Neural crest cell (in vitro differentiated cells): ENCODE results near the gene NHEJ1. TPM values are rescaled to one million over a fixed set of nuclear protein-coding genes. Genes with fewer than 3 reads are reported as not detected.
A peak's percentile ranks its signal among the peaks of the same experiment; 100 is the strongest.

Experiments
- DNase-seq: peaks from one replicate; pipeline ENCODE4 v3.0.0; 2021; ENCODE audit warnings: low read depth, mixed read lengths, low spot score
- H3K27ac Mint-ChIP-seq: one replicate; pipeline ENCODE4 v1.8.0; 2021; ENCODE audit warnings: mild to moderate bottlenecking, mixed read lengths; ENCODE audit not compliant: unreplicated experiment
- H3K27me3 Mint-ChIP-seq: 2 replicates; pipeline ENCODE4 v1.8.0; 2021; ENCODE audit warnings: low read depth, mild to moderate bottlenecking, mixed read lengths
- H3K36me3 Mint-ChIP-seq: 2 replicates; pipeline ENCODE4 v1.8.0; 2021; ENCODE audit warnings: low read depth, mild to moderate bottlenecking, mixed read lengths
- H3K4me1 Mint-ChIP-seq: 2 replicates; pipeline ENCODE4 v1.8.0; 2021; ENCODE audit warnings: mixed read lengths
- H3K4me3 Mint-ChIP-seq: one replicate; pipeline ENCODE4 v1.8.0; 2021; ENCODE audit warnings: mild to moderate bottlenecking, mixed read lengths
- H3K9me3 Mint-ChIP-seq: 2 replicates; pipeline ENCODE4 v1.8.0; 2021; ENCODE audit warnings: mixed read lengths
- total RNA-seq: library from RNA; stranded (reverse); gene quantifications from 2 replicates; pipeline ENCODE4 v1.2.1, GENCODE V29; 2021
- TF ChIP-seq, protein P1 (sequence below): fragments of 200-600 bp; sonication (generic); conservative IDR thresholded peaks from 2 replicates; pipeline ENCODE4 v1.5.0; 2021; ENCODE audit warnings: antibody characterized with exemption, mild to moderate bottlenecking

NHEJ1 gene
- total RNA-seq, 1 donor from 2014 or later = 26.8 TPM

- no peaks in the 10 kb centered on the region for H3K9me3 Mint-ChIP-seq
- no peaks in the 10 kb centered on the region for H3K36me3 Mint-ChIP-seq
- H3K4me1 Mint-ChIP-seq = peaks cover 11% of the 10 kb centered on the region
- TF ChIP-seq, protein P1, sequence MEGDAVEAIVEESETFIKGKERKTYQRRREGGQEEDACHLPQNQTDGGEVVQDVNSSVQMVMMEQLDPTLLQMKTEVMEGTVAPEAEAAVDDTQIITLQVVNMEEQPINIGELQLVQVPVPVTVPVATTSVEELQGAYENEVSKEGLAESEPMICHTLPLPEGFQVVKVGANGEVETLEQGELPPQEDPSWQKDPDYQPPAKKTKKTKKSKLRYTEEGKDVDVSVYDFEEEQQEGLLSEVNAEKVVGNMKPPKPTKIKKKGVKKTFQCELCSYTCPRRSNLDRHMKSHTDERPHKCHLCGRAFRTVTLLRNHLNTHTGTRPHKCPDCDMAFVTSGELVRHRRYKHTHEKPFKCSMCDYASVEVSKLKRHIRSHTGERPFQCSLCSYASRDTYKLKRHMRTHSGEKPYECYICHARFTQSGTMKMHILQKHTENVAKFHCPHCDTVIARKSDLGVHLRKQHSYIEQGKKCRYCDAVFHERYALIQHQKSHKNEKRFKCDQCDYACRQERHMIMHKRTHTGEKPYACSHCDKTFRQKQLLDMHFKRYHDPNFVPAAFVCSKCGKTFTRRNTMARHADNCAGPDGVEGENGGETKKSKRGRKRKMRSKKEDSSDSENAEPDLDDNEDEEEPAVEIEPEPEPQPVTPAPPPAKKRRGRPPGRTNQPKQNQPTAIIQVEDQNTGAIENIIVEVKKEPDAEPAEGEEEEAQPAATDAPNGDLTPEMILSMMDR = no peak
- H3K4me3 Mint-ChIP-seq = no peak overlapping the region
- no peak for DNase-seq
- H3K27ac Mint-ChIP-seq = no peak overlapping the region
- H3K27me3 Mint-ChIP-seq = peaks cover 94% of the 10 kb centered on the region
These were observed 117.9 kb downstream of the NHEJ1 start for GRCh38 chr2:219042750-219043149.

DNA sequence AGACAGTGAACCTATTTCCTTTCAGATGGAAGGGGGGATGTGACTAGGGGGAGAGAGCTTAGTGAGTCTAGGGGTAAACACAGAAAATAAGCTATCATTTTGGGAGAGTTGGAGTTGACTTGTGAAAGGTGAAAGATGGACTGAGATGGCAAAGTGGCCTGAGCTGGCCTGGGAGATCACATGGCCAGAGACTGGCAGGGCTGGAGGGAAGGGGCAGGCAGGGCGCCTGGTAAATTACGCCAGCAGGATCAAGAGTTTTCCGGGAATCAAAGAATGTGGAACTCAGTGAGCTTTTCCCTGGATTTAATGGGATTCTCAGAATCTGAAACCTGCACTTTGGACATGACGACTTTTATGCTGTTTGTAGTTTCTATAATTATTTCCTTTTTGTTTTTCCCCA, 118.5 kb downstream of the NHEJ1 start:
- no peak for DNase-seq
- Mint-ChIP-seq H3K4me1 (peaks cover 11% of the 10 kb centered on the region), H3K36me3 (no peaks in the 10 kb centered on the region), H3K27ac (no peak overlapping the region), H3K4me3 (peak overlapping the region; percentile 41), H3K9me3 (no peaks in the 10 kb centered on the region), H3K27me3 (peaks cover 94% of the 10 kb centered on the region)
- TF ChIP-seq, protein P1 = no peak

DNA sequence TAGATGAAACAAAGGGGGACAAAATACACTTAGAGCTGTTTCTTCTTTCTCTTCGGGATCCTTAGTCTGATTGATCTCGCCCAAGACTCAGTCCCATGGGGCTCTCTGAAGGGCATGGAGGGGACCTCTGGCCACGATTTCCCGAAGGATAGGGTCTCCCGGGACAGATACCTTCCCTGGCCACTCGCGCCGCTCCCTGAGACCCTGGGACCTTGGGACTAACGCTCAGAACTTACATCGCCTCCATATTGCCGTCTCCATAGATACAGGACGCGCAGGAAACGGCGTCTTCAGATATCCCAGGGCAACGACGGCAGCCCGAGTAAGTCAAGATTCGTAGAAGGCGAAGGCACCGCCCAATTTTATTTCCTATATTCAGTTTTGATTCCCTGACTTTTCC, 119.4 kb downstream of the NHEJ1 start, which contains the start of gene CFAP65:
TSS of gene CFAP65 (minus strand) at position 265 of the 400 bp plus-strand sequence. CDS start 2,468 bp downstream, outside the sequence.
- peak within 1 kb of the TSS; percentile 87 for H3K4me3 Mint-ChIP-seq
- DNase-seq = peak; percentile 37

DNA sequence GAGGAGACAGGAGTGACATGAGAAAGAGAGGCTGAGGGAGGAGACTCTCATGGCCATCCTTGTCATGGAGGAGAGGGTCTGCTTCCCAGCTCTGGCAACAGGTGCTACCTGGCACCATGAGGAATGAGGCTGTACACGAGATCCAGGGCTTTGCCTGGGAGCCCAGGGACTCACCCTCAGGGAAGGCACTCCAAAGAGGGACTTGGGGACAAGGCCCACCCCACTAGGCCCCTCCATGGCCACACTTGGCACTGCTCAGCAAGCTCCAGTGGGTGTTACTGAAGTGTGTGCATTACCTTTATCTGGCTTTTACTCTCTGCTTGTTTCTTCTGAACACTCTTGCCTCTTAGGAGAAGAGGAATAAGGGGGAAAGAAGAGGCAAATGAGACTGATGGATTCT, 122.0 kb downstream of the NHEJ1 start:
- Mint-ChIP-seq H3K27me3 (peaks cover 98% of the 10 kb centered on the region), H3K27ac (no peak overlapping the region)

More for the DNA sequence above, 119.4 kb downstream of the NHEJ1 start, which contains the start of gene CFAP65:
- Mint-ChIP-seq H3K27ac (no peak within 1 kb of the TSS), H3K9me3 (no peaks in the 10 kb centered on the region), H3K36me3 (no peaks in the 10 kb centered on the region), H3K27me3 (peaks cover 94% of the 10 kb centered on the region), H3K4me1 (peaks cover 11% of the 10 kb centered on the region)
- TF ChIP-seq, protein P1 = no peak

GRCh38 chr2:219037783-219038499, 122.7 kb downstream of the NHEJ1 start:
- H3K4me3 Mint-ChIP-seq = no peak overlapping the region
- DNase-seq = no peak
- TF ChIP-seq, protein P1 = no peak
- no peaks in the 10 kb centered on the region for H3K9me3 Mint-ChIP-seq
- no peak overlapping the region for H3K27ac Mint-ChIP-seq
- peaks cover 11% of the 10 kb centered on the region for H3K4me1 Mint-ChIP-seq
- H3K27me3 Mint-ChIP-seq = peaks cover 98% of the 10 kb centered on the region
- H3K36me3 Mint-ChIP-seq = no peaks in the 10 kb centered on the region

More for the DNA sequence above, 122.0 kb downstream of the NHEJ1 start:
- Mint-ChIP-seq H3K36me3 (no peaks in the 10 kb centered on the region), H3K9me3 (no peaks in the 10 kb centered on the region), H3K4me1 (peaks cover 11% of the 10 kb centered on the region), H3K4me3 (no peak overlapping the region)
- TF ChIP-seq, protein P1 = no peak
- DNase-seq = no peak
